Activated B cell treated with CpG ODN at 0.5 μM for 24 hours (primary cell): ENCODE measurements around the gene NASP. TPM values are rescaled to one million over a fixed set of nuclear protein-coding genes. Genes with fewer than 3 reads are reported as not detected.

Experiments used
- ATAC-seq: fragments of 200-7000 bp; cut with Tn5 transposase; one replicate; pipeline ENCODE4 v1.10.0; 2021; ENCODE audit warnings: low read depth, mild to moderate bottlenecking, moderate library complexity
- CTCF ChIA-PET: fragments of 350-600 bp; sonication (Branson Sonifier 250); formaldehyde crosslinking; loops from one replicate; lab custom pipeline; 2021; ENCODE audit warnings: antibody characterized with exemption; lab: Charles Lee
- POLR2A ChIA-PET: fragments of 350-600 bp; sonication (Branson Sonifier 250); formaldehyde crosslinking; loops from one replicate; lab custom pipeline; 2021; ENCODE audit warnings: antibody characterized with exemption; lab: Charles Lee
- DNase-seq: peaks from one replicate; pipeline ENCODE4 v3.0.0; 2022
- H3K27ac Mint-ChIP-seq: one replicate; pipeline ENCODE4 v1.8.0; 2020; ENCODE audit warnings: mixed read lengths
- H3K27me3 Mint-ChIP-seq: one replicate; pipeline ENCODE4 v1.8.0; 2021; ENCODE audit warnings: mixed read lengths
- H3K36me3 Mint-ChIP-seq: one replicate; pipeline ENCODE4 v1.8.0; 2021; ENCODE audit warnings: low read depth, mixed read lengths
- H3K4me1 Mint-ChIP-seq: one replicate; pipeline ENCODE4 v1.8.0; 2021; ENCODE audit warnings: mixed read lengths
- H3K4me3 Mint-ChIP-seq: one replicate; pipeline ENCODE4 v1.8.0; 2020; ENCODE audit warnings: mild to moderate bottlenecking, mixed read lengths
- H3K9me3 Mint-ChIP-seq: one replicate; pipeline ENCODE4 v1.8.0; 2020; ENCODE audit warnings: mixed read lengths
- CTCF ChIP-seq: fragments of 200-600 bp; IDR thresholded peaks from one replicate; pipeline ENCODE4 v1.8.0; 2022; ENCODE audit warnings: antibody characterized with exemption, mild to moderate bottlenecking
- intact Hi-C: fragments of 100-400 bp; cut with micrococcal nuclease; formaldehyde crosslinking; loops from one replicate; pipeline ENCODE4 v1.15.1; 2024
- total RNA-seq: library from RNA; stranded (reverse); gene quantifications from 2 replicates; pipeline ENCODE4 v1.2.3, GENCODE V29; 2022

NASP gene
- total RNA-seq, 1 donor from 2014 or later: 204 TPM

- ATAC-seq (no peak), DNase-seq (no peak)
- ChIA-PET POLR2A (interaction anchor here (0.9 to 13.9 kb wide), 3 partner anchors 9 to 33 kb away, joined by 3 to 457 read pairs (median 6); partner anchors contain the start of gene PRDX1), CTCF (interaction anchor here (0.7 kb wide), 1 partner anchor 42 kb away, joined by 3 read pairs; no protein-coding TSS in a partner anchor)
- Mint-ChIP-seq H3K4me3 (no peak overlapping the region), H3K9me3 (no peaks in the 10 kb centered on the region), H3K27me3 (no peaks in the 10 kb centered on the region), H3K36me3 (peaks cover 43% of the 10 kb centered on the region), H3K27ac (no peak overlapping the region), H3K4me1 (peaks cover 33% of the 10 kb centered on the region)
- intact Hi-C loops: no loop called here
- TF ChIP-seq CTCF: no peak
These were observed 29.6 kb upstream of the NASP start for GRCh38 chr1:45554198-45554597.

- no peaks in the 10 kb centered on the region for H3K27me3 Mint-ChIP-seq
- POLR2A ChIA-PET: interaction anchor here (0.6 to 1.0 kb wide), 4 partner anchors 36 to 877 kb away, joined by 3 to 5 read pairs (median 4); partner anchors contain the start of gene PRDX1
These were observed 26.4 kb upstream of the NASP start for GRCh38 chr1:45557422-45557944.

GRCh38 chr1:45563843-45564242 is 20.0 kb upstream of the NASP start:
- Mint-ChIP-seq H3K27ac (no peak overlapping the region), H3K36me3 (peaks cover 73% of the 10 kb centered on the region), H3K9me3 (no peaks in the 10 kb centered on the region), H3K4me3 (no peak overlapping the region), H3K27me3 (no peaks in the 10 kb centered on the region), H3K4me1 (peaks cover 6% of the 10 kb centered on the region)
- no peak for DNase-seq
- TF ChIP-seq CTCF: no peak
- POLR2A ChIA-PET: interaction anchor here (0.5 to 1.8 kb wide), 4 partner anchors 13 to 150 kb away, joined by 3 to 6 read pairs (median 4); partner anchors contain the start of genes AKR1A1 and PRDX1
- intact Hi-C loops: no loop called here
- ATAC-seq: no peak
- CTCF ChIA-PET: interaction anchor here (2.4 kb wide), 1 partner anchor 52 kb away, joined by 10 read pairs; no protein-coding TSS in a partner anchor

More at GRCh38 chr1:45557422-45557944, 26.4 kb upstream of the NASP start:
- Mint-ChIP-seq H3K9me3 (no peaks in the 10 kb centered on the region), H3K4me1 (peaks cover 16% of the 10 kb centered on the region), H3K36me3 (peaks cover 54% of the 10 kb centered on the region), H3K4me3 (no peak overlapping the region), H3K27ac (no peak overlapping the region)
- intact Hi-C loops: no loop called here
- no peak for ATAC-seq
- no peak for TF ChIP-seq CTCF
- no peak for DNase-seq
- CTCF ChIA-PET: interaction anchor here (0.7 kb wide), 1 partner anchor 11 kb away, joined by 3 read pairs; no protein-coding TSS in a partner anchor

- Mint-ChIP-seq H3K9me3 (no peaks in the 10 kb centered on the region), H3K4me3 (no peak overlapping the region), H3K36me3 (peaks cover 74% of the 10 kb centered on the region), H3K27me3 (no peaks in the 10 kb centered on the region), H3K27ac (no peak overlapping the region), H3K4me1 (peaks cover 1% of the 10 kb centered on the region)
- no peak for ATAC-seq
- ChIA-PET POLR2A (interaction anchor here (0.8 to 1.2 kb wide), 2 partner anchors 45 to 54 kb away, joined by 3 to 4 read pairs; partner anchors contain the start of gene PRDX1), CTCF (interaction anchor here (6.3 to 7.4 kb wide), 2 partner anchors 55 to 74 kb away, joined by 34 to 186 read pairs; partner anchors contain the start of gene TESK2)
- DNase-seq: no peak
- no peak for TF ChIP-seq CTCF
- intact Hi-C loops: no loop called here
These were observed 17.1 kb upstream of the NASP start for GRCh38 chr1:45566722-45567121.

GRCh38 chr1:45567911-45568310 is 15.9 kb upstream of the NASP start:
- intact Hi-C loops: no loop called here
- peaks cover 64% of the 10 kb centered on the region for H3K36me3 Mint-ChIP-seq
- no peak overlapping the region for H3K27ac Mint-ChIP-seq
- no peaks in the 10 kb centered on the region for H3K4me1 Mint-ChIP-seq
- no peaks in the 10 kb centered on the region for H3K9me3 Mint-ChIP-seq
- ATAC-seq: no peak
- no peak for TF ChIP-seq CTCF
- no peaks in the 10 kb centered on the region for H3K27me3 Mint-ChIP-seq
- ChIA-PET POLR2A (interaction anchor here (1.3 to 3.0 kb wide), 2 partner anchors 46 to 837 kb away, joined by 6 to 33 read pairs; partner anchors contain the start of genes PRDX1 and RNU5D-1), CTCF (interaction anchor here (1.1 to 7.4 kb wide), 8 partner anchors 11 to 208 kb away, joined by 3 to 186 read pairs (median 22); partner anchors contain the start of genes AKR1A1 and TESK2)
- no peak for DNase-seq
- H3K4me3 Mint-ChIP-seq: no peak overlapping the region
